ENCODE results near the gene UNC93B1. TPM values are rescaled to one million over a fixed set of nuclear protein-coding genes. Genes with fewer than 3 reads are reported as not detected.

UNC93B1 gene, protein sequence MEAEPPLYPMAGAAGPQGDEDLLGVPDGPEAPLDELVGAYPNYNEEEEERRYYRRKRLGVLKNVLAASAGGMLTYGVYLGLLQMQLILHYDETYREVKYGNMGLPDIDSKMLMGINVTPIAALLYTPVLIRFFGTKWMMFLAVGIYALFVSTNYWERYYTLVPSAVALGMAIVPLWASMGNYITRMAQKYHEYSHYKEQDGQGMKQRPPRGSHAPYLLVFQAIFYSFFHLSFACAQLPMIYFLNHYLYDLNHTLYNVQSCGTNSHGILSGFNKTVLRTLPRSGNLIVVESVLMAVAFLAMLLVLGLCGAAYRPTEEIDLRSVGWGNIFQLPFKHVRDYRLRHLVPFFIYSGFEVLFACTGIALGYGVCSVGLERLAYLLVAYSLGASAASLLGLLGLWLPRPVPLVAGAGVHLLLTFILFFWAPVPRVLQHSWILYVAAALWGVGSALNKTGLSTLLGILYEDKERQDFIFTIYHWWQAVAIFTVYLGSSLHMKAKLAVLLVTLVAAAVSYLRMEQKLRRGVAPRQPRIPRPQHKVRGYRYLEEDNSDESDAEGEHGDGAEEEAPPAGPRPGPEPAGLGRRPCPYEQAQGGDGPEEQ
- total RNA-seq (10 to 100 TPM; 22.4 to 26.8 TPM), polyA plus RNA-seq (10 to 100 TPM; 25.1 to 27.1 TPM)

DNA sequence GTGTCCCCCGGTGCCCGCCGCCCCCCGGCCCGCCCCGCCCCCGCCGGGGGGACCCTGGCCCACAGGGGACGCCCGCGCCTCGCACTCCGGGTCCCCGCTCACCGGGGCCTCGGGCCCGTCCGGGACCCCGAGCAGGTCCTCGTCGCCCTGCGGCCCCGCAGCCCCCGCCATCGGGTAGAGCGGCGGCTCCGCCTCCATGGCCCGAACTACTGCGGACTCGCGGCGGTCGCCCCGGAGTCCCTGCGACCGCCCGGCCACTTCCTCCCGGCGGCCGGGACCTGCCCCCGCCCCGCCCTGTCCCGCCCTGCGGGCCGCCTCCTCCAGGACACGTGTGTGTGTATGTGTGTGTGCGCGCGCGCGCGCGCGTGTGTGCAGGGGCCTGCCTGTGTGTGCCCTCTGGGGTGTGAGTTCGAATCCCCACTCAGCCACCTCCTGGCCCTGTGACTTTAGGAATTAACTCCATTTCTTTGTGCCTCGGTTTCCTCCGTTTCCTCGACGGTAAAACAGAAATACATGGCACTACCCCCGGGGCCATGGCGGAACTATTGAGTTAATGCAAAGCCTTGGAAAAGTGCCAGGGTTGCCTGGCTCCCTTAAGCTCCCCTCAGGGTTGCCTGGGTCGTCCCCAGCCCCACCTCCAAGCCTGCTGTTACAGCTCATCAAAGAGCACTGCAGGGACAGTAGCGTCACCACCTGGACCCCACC lies at the start of gene UNC93B1:
Gene UNC93B1, minus strand, starts transcription at position 252 of the 705 bp plus-strand sequence. Its CDS starts 54 bp downstream, at position 198.
- peak within 1 kb of the TSS; percentile 52 to 59 for H3K4me3 ChIP-seq (ENCODE audit: low read length in 2 of 2)
- peak within 1 kb of the TSS; percentile 86 to 94 (median 88) for H3K4me3 Mint-ChIP-seq

DNA sequence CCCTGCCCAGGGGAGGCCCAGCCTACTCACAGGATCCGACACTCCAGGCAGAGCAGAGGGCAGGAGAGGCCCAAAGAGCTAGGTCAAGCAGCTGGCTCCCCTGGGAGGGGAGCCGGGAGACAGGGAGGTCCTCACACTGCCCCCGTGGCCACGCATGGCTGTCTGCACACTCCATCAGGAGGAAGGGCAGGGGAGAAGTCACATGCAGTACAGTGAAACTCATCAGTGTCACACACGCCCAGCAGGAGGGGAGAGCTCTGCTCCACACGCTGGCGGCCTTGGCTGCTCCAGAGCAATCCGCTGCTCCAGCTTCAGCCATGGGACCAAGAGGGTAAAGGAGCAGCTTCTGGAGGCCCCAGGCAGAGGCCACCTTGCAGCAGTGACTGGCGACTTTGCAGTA lies 49.2 kb upstream of the UNC93B1 start:
- no peaks in the 10 kb centered on the region for H3K4me1 ChIP-seq (ENCODE audit: insufficient read depth, low read length)
- intact Hi-C loops (cut with micrococcal nuclease): no loop called here
- Mint-ChIP-seq H3K4me1 (peaks cover 0 to 1% (median 0%) of the 10 kb centered on the region in 4 donors), H3K36me3 (peaks cover 11 to 27% of the 10 kb centered on the region in 2 donors), H3K9me3 (no peaks in the 10 kb centered on the region), H3K27me3 (no peaks in the 10 kb centered on the region), H3K4me3 (no peak overlapping the region), H3K27ac (peak overlapping the region in 4 of 7 donors; percentile 1 to 59 (median 36))
- H3K4me3 ChIP-seq (ENCODE audit: low read length in 2 of 2): no peak overlapping the region
- peaks cover 31% of the 10 kb centered on the region for H3K36me3 ChIP-seq (ENCODE audit: insufficient read depth, low read length)
- ChIA-PET CTCF (ENCODE audit: partially characterized antibody) (no interaction called here), POLR2A (ENCODE audit: partially characterized antibody) (interaction anchor here (1.6 kb wide), 1 partner anchor 12 kb away, joined by 4 read pairs; no protein-coding TSS in a partner anchor)
- no peak for DNase-seq
- no peaks in the 10 kb centered on the region for H3K9me3 ChIP-seq (ENCODE audit: control insufficient read depth in 1 of 2, low read length in 2 of 2)
- no peaks in the 10 kb centered on the region for H3K27me3 ChIP-seq (ENCODE audit: insufficient read depth, low read length)
- H3K27ac ChIP-seq (ENCODE audit: low read depth, low read length): no peak overlapping the region

More for the DNA sequence above, at the start of gene UNC93B1:
- Histone ChIP-seq H3K36me3 (ENCODE audit: insufficient read depth, low read length) (no peaks in the 10 kb centered on the region), H3K27me3 (ENCODE audit: insufficient read depth, low read length) (no peaks in the 10 kb centered on the region), H3K27ac (ENCODE audit: low read depth, low read length) (no peak within 1 kb of the TSS), H3K9me3 (ENCODE audit: control insufficient read depth in 1 of 2, low read length in 2 of 2) (no peaks in the 10 kb centered on the region), H3K4me1 (ENCODE audit: insufficient read depth, low read length) (peaks cover 11% of the 10 kb centered on the region)
- no peaks in the 10 kb centered on the region for H3K27me3 Mint-ChIP-seq
- H3K9me3 Mint-ChIP-seq: peaks cover 0 to 3% (median 0%) of the 10 kb centered on the region in 8 donors
- POLR2A ChIA-PET (ENCODE audit: partially characterized antibody): interaction anchor here (1.9 to 2.2 kb wide), 2 partner anchors 36 to 119 kb away, joined by 4 to 12 read pairs; partner anchors contain the start of gene TCIRG1
- H3K36me3 Mint-ChIP-seq: no peaks in the 10 kb centered on the region
- H3K27ac Mint-ChIP-seq: peak within 1 kb of the TSS; percentile 73 to 90 (median 88)
- DNase-seq: peak; percentile 77 to 84 (median 78)
- intact Hi-C loops (cut with micrococcal nuclease): loop anchor here (1.0 to 5.0 kb wide), 3 partner anchors 26 to 208 kb away; partner anchors contain the start of genes KMT5B and NDUFS8
- peaks cover 8 to 31% (median 15%) of the 10 kb centered on the region in 4 donors for H3K4me1 Mint-ChIP-seq
- CTCF ChIA-PET (ENCODE audit: partially characterized antibody): no interaction called here

DNA sequence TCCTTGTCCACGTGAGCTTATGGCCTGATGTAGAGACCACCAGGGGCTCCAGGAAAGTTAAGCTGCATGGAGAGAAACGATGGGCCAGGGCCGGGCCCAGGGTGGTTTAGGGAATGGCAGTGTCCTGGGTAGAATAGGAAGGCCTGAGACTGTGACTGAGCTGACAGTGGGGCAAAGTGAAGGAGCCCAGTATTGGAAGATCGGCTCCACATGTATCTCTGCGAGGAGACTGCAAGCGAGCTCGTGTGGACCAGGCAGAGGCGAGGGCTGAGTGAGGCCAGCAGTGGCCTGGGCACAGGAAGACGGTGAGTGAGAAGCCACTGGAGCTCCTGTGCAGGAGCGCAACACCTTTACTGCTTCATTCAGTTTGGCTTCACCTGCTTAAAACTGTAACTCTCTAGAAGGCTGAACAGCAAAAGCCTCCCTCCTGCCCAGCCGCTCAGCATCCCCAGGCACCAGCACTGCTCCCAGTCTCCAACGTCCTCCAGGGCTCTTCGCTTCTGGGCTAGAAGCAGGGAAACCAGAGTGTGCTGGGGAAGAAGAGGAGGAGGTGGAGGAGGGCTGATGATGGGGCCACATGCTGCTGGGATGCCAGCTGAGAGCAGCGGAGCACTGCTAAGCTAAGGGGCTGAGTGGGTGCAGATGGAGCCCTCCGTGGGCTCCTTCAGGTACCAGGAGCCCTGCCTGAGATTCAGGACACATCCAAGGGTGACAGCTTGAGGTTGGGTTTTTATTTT lies 48.4 kb upstream of the UNC93B1 start:
- ChIA-PET POLR2A (ENCODE audit: partially characterized antibody) (interaction anchor here (0.8 kb wide), 1 partner anchor 14 kb away, joined by 3 read pairs; no protein-coding TSS in a partner anchor), CTCF (ENCODE audit: partially characterized antibody) (no interaction called here)
- H3K9me3 ChIP-seq (ENCODE audit: control insufficient read depth in 1 of 2, low read length in 2 of 2): no peaks in the 10 kb centered on the region
- intact Hi-C loops (cut with micrococcal nuclease): no loop called here
- no peaks in the 10 kb centered on the region for H3K27me3 ChIP-seq (ENCODE audit: insufficient read depth, low read length)
- no peak overlapping the region for H3K27ac ChIP-seq (ENCODE audit: low read depth, low read length)
- H3K4me1 ChIP-seq (ENCODE audit: insufficient read depth, low read length): no peaks in the 10 kb centered on the region
- no peak overlapping the region for H3K4me3 Mint-ChIP-seq
- H3K4me3 ChIP-seq (ENCODE audit: low read length in 2 of 2): no peak overlapping the region
- H3K36me3 ChIP-seq (ENCODE audit: insufficient read depth, low read length): peaks cover 31% of the 10 kb centered on the region
- H3K27ac Mint-ChIP-seq: peak overlapping the region in 4 of 7 donors; percentile 1 to 74 (median 72)
- no peak for DNase-seq
- H3K4me1 Mint-ChIP-seq: peaks cover 0 to 1% (median 0%) of the 10 kb centered on the region in 4 donors
- H3K27me3 Mint-ChIP-seq: no peaks in the 10 kb centered on the region
- H3K36me3 Mint-ChIP-seq: peaks cover 11 to 33% of the 10 kb centered on the region in 2 donors
- no peaks in the 10 kb centered on the region for H3K9me3 Mint-ChIP-seq

DNA sequence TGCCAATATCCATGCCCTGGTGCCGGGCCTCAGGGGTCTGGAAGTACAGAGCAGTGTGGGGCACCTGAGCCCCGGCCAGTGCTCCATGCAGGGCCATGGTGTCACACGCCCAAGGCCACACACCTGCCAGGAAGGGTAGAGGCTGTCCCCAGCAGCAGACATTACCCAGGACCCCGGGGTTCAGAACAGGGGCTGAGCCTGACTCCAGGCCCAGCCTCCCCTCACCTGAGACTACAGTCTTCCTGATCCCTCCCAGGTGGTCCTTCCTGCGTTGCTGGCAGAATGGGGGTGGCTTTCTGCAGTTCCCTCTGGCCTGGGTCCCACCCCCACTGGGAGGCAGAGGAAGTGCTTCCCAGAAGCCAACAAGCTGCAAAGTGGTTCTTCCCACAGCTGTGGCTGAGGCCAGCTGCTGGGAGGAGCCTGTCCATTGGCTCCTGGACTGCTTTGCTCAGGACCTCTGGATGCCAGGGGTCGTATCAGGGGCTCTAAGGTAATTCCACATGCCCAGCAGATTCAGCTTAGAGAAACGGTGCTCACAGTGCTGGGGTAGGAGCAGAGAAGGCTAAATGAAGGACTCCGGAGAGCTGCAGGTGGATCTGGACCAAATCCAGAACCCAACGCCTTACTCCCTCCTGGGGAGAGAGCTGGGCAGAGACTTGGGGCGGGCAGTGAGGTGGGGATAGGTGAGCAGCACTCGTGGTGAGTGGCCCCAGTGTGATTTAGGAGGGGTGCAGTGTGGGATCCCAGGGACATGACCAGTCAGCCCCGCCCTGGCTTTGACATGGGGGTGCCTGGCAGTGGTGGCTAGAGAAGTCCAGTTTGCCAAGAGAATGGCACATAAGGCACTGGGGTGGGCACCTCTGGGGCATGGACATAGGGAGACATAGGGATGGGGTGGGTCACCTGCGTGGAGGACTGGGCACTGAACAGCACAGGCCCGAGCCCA lies 47.6 kb upstream of the UNC93B1 start:
- peaks cover 0 to 1% (median 0%) of the 10 kb centered on the region in 4 donors for H3K4me1 Mint-ChIP-seq
- H3K4me3 ChIP-seq (ENCODE audit: low read length in 2 of 2): no peak overlapping the region
- H3K27ac Mint-ChIP-seq: peak overlapping the region in 3 of 7 donors; percentile 1 to 74 (median 68)
- intact Hi-C loops (cut with micrococcal nuclease): no loop called here
- no peak overlapping the region for H3K4me3 Mint-ChIP-seq
- no peaks in the 10 kb centered on the region for H3K27me3 Mint-ChIP-seq
- ChIA-PET CTCF (ENCODE audit: partially characterized antibody) (no interaction called here), POLR2A (ENCODE audit: partially characterized antibody) (interaction anchor here (0.8 kb wide), 1 partner anchor 13 kb away, joined by 3 read pairs; no protein-coding TSS in a partner anchor)
- H3K9me3 ChIP-seq (ENCODE audit: control insufficient read depth in 1 of 2, low read length in 2 of 2): no peaks in the 10 kb centered on the region
- peaks cover 34% of the 10 kb centered on the region for H3K36me3 ChIP-seq (ENCODE audit: insufficient read depth, low read length)
- no peaks in the 10 kb centered on the region for H3K27me3 ChIP-seq (ENCODE audit: insufficient read depth, low read length)
- H3K27ac ChIP-seq (ENCODE audit: low read depth, low read length): no peak overlapping the region
- peaks cover 11 to 37% of the 10 kb centered on the region in 2 donors for H3K36me3 Mint-ChIP-seq
- no peak for DNase-seq
- no peaks in the 10 kb centered on the region for H3K9me3 Mint-ChIP-seq
- H3K4me1 ChIP-seq (ENCODE audit: insufficient read depth, low read length): no peaks in the 10 kb centered on the region

DNA sequence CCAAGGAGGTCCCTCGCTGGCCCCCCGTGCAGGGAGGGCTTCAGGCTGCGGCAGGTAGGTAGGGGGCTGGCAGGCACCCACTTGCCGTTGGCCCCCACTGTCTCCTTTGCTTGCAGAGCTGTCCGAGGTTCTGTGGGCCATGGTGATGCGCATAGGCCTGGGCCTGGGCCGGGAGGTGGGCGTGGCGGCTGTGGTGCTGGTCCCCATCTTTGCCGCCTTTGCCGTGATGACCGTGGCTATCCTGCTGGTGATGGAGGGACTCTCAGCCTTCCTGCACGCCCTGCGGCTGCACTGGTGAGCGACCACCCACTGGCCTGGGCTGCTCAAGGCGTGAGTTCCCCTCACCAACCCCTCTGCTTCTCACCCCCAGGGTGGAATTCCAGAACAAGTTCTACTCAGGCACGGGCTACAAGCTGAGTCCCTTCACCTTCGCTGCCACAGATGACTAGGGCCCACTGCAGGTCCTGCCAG lies 46.5 kb upstream of the UNC93B1 start:
- no peak overlapping the region for H3K27ac ChIP-seq (ENCODE audit: low read depth, low read length)
- H3K27me3 Mint-ChIP-seq: no peaks in the 10 kb centered on the region
- H3K27ac Mint-ChIP-seq: no peak overlapping the region
- ChIA-PET POLR2A (ENCODE audit: partially characterized antibody) (no interaction called here), CTCF (ENCODE audit: partially characterized antibody) (no interaction called here)
- H3K4me3 Mint-ChIP-seq: no peak overlapping the region
- H3K27me3 ChIP-seq (ENCODE audit: insufficient read depth, low read length): no peaks in the 10 kb centered on the region
- peaks cover 11 to 47% of the 10 kb centered on the region in 2 donors for H3K36me3 Mint-ChIP-seq
- no peaks in the 10 kb centered on the region for H3K9me3 Mint-ChIP-seq
- no peak for DNase-seq
- H3K4me1 ChIP-seq (ENCODE audit: insufficient read depth, low read length): no peaks in the 10 kb centered on the region
- H3K4me1 Mint-ChIP-seq: no peaks in the 10 kb centered on the region
- H3K4me3 ChIP-seq (ENCODE audit: low read length in 2 of 2): no peak overlapping the region
- no peaks in the 10 kb centered on the region for H3K9me3 ChIP-seq (ENCODE audit: control insufficient read depth in 1 of 2, low read length in 2 of 2)
- H3K36me3 ChIP-seq (ENCODE audit: insufficient read depth, low read length): peaks cover 36% of the 10 kb centered on the region
- intact Hi-C loops (cut with micrococcal nuclease): no loop called here
